SK-N-SH treated with all-trans-retinoic acid at 6 μM for 48 hours (cell line): ENCODE data around the gene PKN2.

Source experiments
- ATAC-seq: fragments of 200-7000 bp; cut with Tn5 transposase; 3 replicates; pipeline ENCODE4 v1.9.1; 2020; ENCODE audit warnings: mild to moderate bottlenecking, moderate library complexity
- ARNTL ChIP-seq: fragments of 450-650 bp; formaldehyde crosslinking; IDR thresholded peaks from 2 replicates; pipeline ENCODE4 v1.5.0; 2020; ENCODE audit warnings: low read depth, mild to moderate bottlenecking, moderate library complexity, borderline replicate concordance
- BACH2 ChIP-seq: fragments of 250-450 bp; sonication (Bioruptor Pico); IDR thresholded peaks from 2 replicates; pipeline ENCODE4 v1.9.0; 2021; ENCODE audit warnings: mild to moderate bottlenecking, borderline replicate concordance
- ESRRG ChIP-seq: fragments of 250-450 bp; sonication (Bioruptor Pico); IDR thresholded peaks from 2 replicates; pipeline ENCODE4 v1.6.1; 2021; ENCODE audit warnings: mild to moderate bottlenecking
- GLIS3 ChIP-seq: fragments of 250-450 bp; sonication (Bioruptor Pico); IDR thresholded peaks from 2 replicates; pipeline ENCODE4 v1.5.0; 2020; ENCODE audit warnings: mild to moderate bottlenecking, moderate library complexity
- ISL1 ChIP-seq: fragments of 250-450 bp; sonication (Bioruptor Pico); IDR thresholded peaks from 2 replicates; pipeline ENCODE4 v2.1.2; 2022; ENCODE audit warnings: mild to moderate bottlenecking, moderate library complexity
- OSR1 ChIP-seq: fragments of 250-450 bp; sonication (Bioruptor Pico); IDR thresholded peaks from 2 replicates; pipeline ENCODE4 v1.8.0; 2022; ENCODE audit warnings: moderate library complexity, mild to moderate bottlenecking, inconsistent platforms
- SNAI2 ChIP-seq: fragments of 250-450 bp; sonication (Bioruptor Pico); IDR thresholded peaks from 2 replicates; pipeline ENCODE4 v1.5.0; 2020; ENCODE audit warnings: mild to moderate bottlenecking, moderate library complexity
- TCF4 ChIP-seq: fragments of 250-450 bp; sonication (Bioruptor Pico); IDR thresholded peaks from 2 replicates; pipeline ENCODE4 v1.8.0; 2021; ENCODE audit warnings: mild to moderate bottlenecking, moderate library complexity, borderline replicate concordance
- TOX ChIP-seq: fragments of 250-450 bp; sonication (Bioruptor Pico); IDR thresholded peaks from 2 replicates; pipeline ENCODE4 v1.8.0; 2021; ENCODE audit warnings: mild to moderate bottlenecking, moderate library complexity, borderline replicate concordance
- ZC3H10 ChIP-seq: fragments of 250-450 bp; sonication (Bioruptor Pico); IDR thresholded peaks from 2 replicates; pipeline ENCODE4 v1.5.1; 2021; ENCODE audit warnings: mild to moderate bottlenecking, moderate library complexity
- ZFP3 ChIP-seq: fragments of 250-450 bp; sonication (Bioruptor Pico); IDR thresholded peaks from 2 replicates; pipeline ENCODE4 v1.5.0; 2020; ENCODE audit warnings: mild to moderate bottlenecking, moderate library complexity
- ZFP30 ChIP-seq: fragments of 450-650 bp; formaldehyde crosslinking; IDR thresholded peaks from 2 replicates; pipeline ENCODE4 v1.5.0; 2022; ENCODE audit warnings: mild to moderate bottlenecking, moderate library complexity
- ZNF565 ChIP-seq: fragments of 450-650 bp; formaldehyde crosslinking; conservative IDR thresholded peaks from 2 replicates; pipeline ENCODE4 v1.5.0; 2020; ENCODE audit warnings: low read depth, mild to moderate bottlenecking, moderate library complexity
- ZNF70 ChIP-seq: fragments of 450-650 bp; formaldehyde crosslinking; IDR thresholded peaks from 2 replicates; pipeline ENCODE4 v1.5.0; 2020; ENCODE audit warnings: mild to moderate bottlenecking, moderate library complexity
- ZNF8 ChIP-seq: fragments of 450-650 bp; formaldehyde crosslinking; IDR thresholded peaks from 2 replicates; pipeline ENCODE4 v1.5.0; 2020; ENCODE audit warnings: mild to moderate bottlenecking, moderate library complexity
- TF ChIP-seq, protein P1 (sequence below): fragments of 250-450 bp; sonication (Bioruptor Pico); IDR thresholded peaks from 2 replicates; pipeline ENCODE4 v1.8.0; 2021; ENCODE audit warnings: low read depth, mild to moderate bottlenecking, moderate library complexity, borderline replicate concordance
- TF ChIP-seq, protein P2 (sequence below): fragments of 250-450 bp; sonication (Bioruptor Pico); IDR thresholded peaks from 2 replicates; pipeline ENCODE4 v1.5.1; 2020; ENCODE audit warnings: low read depth, mild to moderate bottlenecking, moderate library complexity
- TF ChIP-seq, protein P3 (sequence below): fragments of 250-450 bp; sonication (Bioruptor Pico); IDR thresholded peaks from 2 replicates; pipeline ENCODE4 v1.5.0; 2020; ENCODE audit warnings: mild to moderate bottlenecking, moderate library complexity
- TF ChIP-seq, protein P4 (sequence below): fragments of 250-450 bp; sonication (Bioruptor Pico); IDR thresholded peaks from 2 replicates; pipeline ENCODE4 v1.5.1; 2021; ENCODE audit warnings: mild to moderate bottlenecking, moderate library complexity
- TF ChIP-seq, protein P5 (sequence below): fragments of 250-450 bp; sonication (Bioruptor Pico); IDR thresholded peaks from 2 replicates; pipeline ENCODE4 v1.8.0; 2020; ENCODE audit warnings: mild to moderate bottlenecking, moderate library complexity, borderline replicate concordance

Gene PKN2

DNA sequence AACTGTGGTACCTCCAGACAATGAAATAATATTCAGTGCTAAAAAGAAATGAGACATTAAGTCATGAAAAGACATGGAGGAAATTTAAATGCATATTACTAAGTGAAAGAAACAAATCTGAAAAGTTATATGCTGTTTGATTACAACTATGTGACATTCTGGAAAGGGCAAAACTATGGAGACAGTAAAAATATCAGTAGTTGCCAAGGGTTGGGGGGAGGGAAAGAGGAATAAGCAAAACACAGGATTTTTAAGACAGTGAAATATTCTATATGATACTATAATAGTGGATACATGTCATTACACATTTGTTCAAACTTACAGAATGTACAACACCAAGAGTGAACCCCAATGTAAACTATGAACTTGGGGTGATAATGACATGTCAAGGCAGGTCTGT lies 38.2 kb upstream of the PKN2 start:
- no peak for ATAC-seq
- TF ChIP-seq TCF4 (no peak), ZNF565 (CRISPR knock-in tag) (no peak), ZNF8 (CRISPR knock-in tag) (no peak), ZFP3 (CRISPR knock-in tag) (no peak), ARNTL (CRISPR knock-in tag) (no peak), ZC3H10 (CRISPR knock-in tag) (no peak), ESRRG (CRISPR knock-in tag) (no peak)
- TF ChIP-seq, protein P1, sequence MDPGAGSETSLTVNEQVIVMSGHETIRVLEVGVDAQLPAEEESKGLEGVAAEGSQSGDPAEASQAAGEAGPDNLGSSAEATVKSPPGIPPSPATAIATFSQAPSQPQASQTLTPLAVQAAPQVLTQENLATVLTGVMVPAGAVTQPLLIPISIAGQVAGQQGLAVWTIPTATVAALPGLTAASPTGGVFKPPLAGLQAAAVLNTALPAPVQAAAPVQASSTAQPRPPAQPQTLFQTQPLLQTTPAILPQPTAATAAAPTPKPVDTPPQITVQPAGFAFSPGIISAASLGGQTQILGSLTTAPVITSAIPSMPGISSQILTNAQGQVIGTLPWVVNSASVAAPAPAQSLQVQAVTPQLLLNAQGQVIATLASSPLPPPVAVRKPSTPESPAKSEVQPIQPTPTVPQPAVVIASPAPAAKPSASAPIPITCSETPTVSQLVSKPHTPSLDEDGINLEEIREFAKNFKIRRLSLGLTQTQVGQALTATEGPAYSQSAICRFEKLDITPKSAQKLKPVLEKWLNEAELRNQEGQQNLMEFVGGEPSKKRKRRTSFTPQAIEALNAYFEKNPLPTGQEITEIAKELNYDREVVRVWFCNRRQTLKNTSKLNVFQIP (CRISPR knock-in tag): no peak
- TF ChIP-seq, protein P2, sequence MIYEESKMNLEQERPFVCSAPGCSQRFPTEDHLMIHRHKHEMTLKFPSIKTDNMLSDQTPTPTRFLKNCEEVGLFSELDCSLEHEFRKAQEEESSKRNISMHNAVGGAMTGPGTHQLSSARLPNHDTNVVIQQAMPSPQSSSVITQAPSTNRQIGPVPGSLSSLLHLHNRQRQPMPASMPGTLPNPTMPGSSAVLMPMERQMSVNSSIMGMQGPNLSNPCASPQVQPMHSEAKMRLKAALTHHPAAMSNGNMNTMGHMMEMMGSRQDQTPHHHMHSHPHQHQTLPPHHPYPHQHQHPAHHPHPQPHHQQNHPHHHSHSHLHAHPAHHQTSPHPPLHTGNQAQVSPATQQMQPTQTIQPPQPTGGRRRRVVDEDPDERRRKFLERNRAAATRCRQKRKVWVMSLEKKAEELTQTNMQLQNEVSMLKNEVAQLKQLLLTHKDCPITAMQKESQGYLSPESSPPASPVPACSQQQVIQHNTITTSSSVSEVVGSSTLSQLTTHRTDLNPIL (CRISPR knock-in tag): no peak

DNA sequence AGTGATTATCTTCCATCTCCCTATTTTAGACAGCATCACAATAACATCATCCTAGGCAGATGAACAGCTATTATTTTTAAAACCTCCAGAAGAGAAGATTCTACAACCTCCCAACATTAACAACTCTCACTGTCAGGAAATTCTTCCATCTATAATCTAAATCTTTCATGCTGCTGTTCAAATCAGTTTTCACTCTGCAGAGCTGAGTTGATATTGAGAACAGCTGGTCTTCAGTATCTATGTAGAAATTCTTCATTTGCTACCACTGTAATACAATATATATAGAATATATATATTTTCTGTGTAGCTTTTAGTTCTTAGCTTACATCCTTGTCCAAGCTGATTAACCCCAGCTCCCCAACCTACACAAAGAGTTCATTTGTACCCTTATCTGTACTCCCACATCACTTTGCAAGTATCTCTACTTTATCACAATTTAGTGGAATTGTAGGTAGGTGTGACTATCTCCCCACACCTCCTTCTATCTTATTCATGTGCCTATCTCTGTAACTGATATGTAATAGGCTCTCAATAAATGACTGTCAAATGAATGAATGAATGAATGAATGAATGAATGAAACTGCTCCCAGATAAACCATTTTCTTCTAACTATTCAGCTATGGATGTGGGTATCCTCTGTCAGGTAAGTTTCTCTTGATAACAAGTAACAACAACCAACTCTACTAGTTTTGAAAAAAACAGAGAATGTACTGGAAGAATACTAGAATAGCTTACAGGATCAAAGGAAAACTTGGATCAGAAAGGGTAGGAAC lies 37.4 kb upstream of the PKN2 start:
- ATAC-seq: no peak
- TF ChIP-seq TCF4: no peak
- TF ChIP-seq, protein P3, sequence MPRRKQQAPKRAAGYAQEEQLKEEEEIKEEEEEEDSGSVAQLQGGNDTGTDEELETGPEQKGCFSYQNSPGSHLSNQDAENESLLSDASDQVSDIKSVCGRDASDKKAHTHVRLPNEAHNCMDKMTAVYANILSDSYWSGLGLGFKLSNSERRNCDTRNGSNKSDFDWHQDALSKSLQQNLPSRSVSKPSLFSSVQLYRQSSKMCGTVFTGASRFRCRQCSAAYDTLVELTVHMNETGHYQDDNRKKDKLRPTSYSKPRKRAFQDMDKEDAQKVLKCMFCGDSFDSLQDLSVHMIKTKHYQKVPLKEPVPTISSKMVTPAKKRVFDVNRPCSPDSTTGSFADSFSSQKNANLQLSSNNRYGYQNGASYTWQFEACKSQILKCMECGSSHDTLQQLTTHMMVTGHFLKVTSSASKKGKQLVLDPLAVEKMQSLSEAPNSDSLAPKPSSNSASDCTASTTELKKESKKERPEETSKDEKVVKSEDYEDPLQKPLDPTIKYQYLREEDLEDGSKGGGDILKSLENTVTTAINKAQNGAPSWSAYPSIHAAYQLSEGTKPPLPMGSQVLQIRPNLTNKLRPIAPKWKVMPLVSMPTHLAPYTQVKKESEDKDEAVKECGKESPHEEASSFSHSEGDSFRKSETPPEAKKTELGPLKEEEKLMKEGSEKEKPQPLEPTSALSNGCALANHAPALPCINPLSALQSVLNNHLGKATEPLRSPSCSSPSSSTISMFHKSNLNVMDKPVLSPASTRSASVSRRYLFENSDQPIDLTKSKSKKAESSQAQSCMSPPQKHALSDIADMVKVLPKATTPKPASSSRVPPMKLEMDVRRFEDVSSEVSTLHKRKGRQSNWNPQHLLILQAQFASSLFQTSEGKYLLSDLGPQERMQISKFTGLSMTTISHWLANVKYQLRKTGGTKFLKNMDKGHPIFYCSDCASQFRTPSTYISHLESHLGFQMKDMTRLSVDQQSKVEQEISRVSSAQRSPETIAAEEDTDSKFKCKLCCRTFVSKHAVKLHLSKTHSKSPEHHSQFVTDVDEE: no peak
- no peak for TF ChIP-seq ZNF70 (CRISPR knock-in tag)
- TF ChIP-seq ZFP3 (CRISPR knock-in tag): no peak

DNA sequence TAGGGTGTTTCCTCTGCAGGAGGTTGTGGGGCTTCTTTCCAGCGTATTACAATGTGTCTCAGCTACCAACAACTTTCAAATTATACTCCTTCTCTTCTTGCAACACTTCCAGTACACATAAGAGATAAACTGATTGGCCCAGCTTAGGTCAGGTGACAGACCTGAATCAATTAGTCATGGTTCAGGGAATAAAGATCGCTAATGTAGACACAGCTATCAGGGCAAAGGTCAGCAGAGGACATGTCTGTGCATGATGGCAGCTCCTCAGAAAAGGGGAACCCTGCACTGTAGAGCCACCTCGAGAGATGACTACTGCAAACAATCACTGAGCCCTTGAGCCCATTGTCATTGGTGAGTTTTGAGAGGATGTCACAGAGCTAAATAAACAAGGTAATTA lies 36.8 kb upstream of the PKN2 start:
- no peak for ATAC-seq
- TF ChIP-seq, protein P4, sequence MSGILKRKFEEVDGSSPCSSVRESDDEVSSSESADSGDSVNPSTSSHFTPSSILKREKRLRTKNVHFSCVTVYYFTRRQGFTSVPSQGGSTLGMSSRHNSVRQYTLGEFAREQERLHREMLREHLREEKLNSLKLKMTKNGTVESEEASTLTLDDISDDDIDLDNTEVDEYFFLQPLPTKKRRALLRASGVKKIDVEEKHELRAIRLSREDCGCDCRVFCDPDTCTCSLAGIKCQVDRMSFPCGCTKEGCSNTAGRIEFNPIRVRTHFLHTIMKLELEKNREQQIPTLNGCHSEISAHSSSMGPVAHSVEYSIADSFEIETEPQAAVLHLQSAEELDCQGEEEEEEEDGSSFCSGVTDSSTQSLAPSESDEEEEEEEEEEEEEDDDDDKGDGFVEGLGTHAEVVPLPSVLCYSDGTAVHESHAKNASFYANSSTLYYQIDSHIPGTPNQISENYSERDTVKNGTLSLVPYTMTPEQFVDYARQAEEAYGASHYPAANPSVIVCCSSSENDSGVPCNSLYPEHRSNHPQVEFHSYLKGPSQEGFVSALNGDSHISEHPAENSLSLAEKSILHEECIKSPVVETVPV: no peak
- TF ChIP-seq ZC3H10 (CRISPR knock-in tag) (no peak), OSR1 (CRISPR knock-in tag) (no peak), SNAI2 (CRISPR knock-in tag) (no peak), ARNTL (CRISPR knock-in tag) (no peak), GLIS3 (CRISPR knock-in tag) (no peak), ZNF565 (CRISPR knock-in tag) (no peak), TCF4 (no peak), ZFP30 (CRISPR knock-in tag) (no peak), ISL1 (no peak), ESRRG (CRISPR knock-in tag) (no peak), TOX (no peak), BACH2 (CRISPR knock-in tag) (no peak)
- TF ChIP-seq, protein P2 (CRISPR knock-in tag): no peak
- TF ChIP-seq, protein P1 (CRISPR knock-in tag): no peak
- TF ChIP-seq, protein P3: no peak
- TF ChIP-seq, protein P5, sequence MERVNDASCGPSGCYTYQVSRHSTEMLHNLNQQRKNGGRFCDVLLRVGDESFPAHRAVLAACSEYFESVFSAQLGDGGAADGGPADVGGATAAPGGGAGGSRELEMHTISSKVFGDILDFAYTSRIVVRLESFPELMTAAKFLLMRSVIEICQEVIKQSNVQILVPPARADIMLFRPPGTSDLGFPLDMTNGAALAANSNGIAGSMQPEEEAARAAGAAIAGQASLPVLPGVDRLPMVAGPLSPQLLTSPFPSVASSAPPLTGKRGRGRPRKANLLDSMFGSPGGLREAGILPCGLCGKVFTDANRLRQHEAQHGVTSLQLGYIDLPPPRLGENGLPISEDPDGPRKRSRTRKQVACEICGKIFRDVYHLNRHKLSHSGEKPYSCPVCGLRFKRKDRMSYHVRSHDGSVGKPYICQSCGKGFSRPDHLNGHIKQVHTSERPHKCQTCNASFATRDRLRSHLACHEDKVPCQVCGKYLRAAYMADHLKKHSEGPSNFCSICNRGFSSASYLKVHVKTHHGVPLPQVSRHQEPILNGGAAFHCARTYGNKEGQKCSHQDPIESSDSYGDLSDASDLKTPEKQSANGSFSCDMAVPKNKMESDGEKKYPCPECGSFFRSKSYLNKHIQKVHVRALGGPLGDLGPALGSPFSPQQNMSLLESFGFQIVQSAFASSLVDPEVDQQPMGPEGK: no peak
